Astrocyte (in vitro differentiated cells and primary cell): ENCODE results near the gene GSX2.

Source experiments
- CTCF ChIP-seq: IDR thresholded peaks from 2 replicates; pipeline ENCODE4 v1.5.1; 2011; ENCODE audit warnings: low read depth, mild to moderate bottlenecking, inconsistent platforms, low read length, moderate library complexity; ENCODE audit not compliant: insufficient read depth
- EZH2 ChIP-seq: IDR thresholded peaks from 2 replicates; pipeline ENCODE4 v1.6.1; 2012; ENCODE audit warnings: mild to moderate bottlenecking, low read length, inconsistent platforms; ENCODE audit not compliant: insufficient read depth

- TF ChIP-seq CTCF: no peak
- no peak for TF ChIP-seq EZH2
These were observed 38.1 kb upstream of the GSX2 start for GRCh38 chr4:54061873-54062272.
